GM18520 (cell line): ENCODE measurements around the gene TSKS.

ENCODE experiments used
- ATAC-seq: cut with Tn5 transposase; IDR thresholded peaks from one replicate; pipeline ENCODE4 v1.9.1; 2021; ENCODE audit not compliant: unreplicated experiment

TSKS gene

DNA sequence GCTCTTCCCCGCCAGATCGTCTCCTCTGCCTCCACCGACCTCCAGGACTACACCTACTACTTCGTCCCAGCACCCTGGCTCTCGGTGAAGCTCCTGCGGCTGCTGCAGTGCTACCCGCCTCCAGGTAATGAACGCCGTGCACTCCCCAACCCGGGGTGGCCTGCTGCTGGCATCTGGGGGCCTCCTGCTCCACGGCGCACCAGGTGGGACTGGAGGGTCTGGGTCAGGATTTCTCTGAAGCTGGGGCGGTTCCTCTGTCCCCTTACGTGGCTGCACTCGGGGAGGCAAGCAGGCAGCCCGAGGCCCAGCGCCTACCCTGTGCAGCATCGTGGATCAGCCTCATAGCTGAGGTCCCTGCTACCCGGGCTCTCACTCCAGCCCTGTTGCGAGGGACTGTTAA lies 32.5 kb upstream of the TSKS start:
- no peak for ATAC-seq

DNA sequence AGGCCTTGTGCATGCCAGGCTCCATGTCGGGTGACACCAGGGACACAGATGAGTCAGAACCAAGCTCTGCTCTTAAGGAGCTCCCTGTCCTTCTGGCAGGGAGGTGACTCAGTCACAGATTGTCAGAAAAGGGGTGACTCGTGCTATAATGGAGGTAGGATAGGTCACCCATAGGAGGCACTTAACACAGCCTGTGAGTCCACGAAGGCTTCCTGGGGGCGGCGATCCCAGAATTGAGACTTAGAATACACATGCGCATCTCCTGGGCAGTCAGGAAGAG lies 30.4 kb upstream of the TSKS start:
- no peak for ATAC-seq

DNA sequence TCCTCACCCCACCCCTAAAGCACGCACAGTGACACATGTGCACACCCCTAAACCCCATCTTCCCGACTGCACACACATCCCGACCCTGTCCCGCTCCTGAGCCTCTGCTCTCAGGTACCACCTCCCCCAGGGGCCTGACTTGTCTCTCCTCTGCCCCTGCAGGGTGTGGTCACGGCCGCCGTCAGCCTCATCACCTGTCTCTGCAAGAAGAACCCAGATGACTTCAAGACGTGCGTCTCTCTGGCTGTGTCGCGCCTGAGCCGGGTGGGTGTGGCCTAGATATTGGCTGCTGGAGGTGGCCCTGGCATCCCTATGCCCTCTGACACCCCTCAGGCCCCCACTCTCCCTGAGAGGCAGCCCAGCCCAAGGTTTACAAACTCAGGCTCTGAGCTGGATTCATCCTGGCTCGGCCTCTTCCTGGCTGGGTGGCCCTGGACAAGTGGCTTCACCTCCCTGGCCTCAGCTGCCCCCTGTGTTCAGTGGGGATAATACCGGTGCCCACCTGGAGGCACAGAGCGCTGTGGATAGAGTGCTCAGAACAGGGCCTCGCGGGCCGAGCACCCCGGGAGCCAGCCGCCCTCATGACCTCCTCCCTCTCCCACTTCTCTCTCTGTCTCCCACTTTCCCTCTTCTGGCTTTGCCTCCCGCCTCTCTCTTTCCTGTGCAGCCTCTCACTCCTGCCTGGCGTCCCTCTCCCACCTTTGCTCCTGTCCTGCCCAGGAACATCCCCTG lies 29.9 kb upstream of the TSKS start:
- ATAC-seq, result no peak

DNA sequence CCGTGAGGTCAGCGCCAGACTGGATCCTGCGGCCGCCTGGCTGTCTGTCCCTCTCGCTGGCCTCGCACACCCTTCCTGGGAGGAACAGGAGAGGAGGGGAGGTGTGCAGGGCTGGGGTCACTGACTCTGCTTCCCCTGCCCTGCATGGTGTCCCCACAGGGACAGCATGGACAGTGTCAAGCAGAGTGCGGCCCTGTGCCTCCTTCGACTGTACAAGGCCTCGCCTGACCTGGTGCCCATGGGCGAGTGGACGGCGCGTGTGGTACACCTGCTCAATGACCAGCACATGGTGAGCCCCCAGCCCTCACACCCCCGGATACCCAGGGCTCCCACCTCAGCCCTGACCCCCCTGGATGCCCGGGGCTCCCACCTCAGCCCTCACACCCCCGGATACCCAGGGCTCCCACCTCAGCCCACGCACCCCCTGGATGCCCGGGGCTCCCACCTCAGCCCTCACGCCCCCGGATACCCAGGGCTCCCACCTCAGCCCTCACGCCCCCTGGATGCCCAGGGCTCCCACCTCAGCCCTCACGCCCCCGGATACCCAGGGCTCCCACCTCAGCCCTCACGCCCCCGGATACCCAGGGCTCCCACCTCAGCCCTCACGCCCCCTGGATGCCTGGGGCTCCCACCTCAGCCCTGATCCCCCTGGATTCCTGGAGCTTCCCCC lies 28.8 kb upstream of the TSKS start:
- ATAC-seq, result no peak

DNA sequence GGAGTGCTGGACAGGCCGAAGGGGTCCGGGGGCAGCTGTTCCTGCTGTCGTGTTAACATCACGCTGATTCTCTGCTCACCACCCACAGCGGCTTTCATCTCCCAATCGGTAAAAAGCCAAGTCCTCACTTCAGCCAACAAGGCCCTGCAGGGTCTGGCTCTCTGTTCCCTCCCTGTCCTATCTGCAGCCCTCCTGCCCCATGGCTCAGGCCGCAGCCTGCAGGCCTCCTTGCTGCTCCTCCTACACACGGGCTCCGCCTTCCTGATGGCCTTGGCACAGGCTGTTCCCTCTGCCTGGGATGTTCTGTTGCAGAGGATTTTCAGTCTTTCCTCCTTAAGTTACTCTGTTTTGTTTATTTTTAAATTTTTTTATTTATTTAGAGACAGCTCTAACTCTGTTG lies 27.8 kb upstream of the TSKS start:
- no peak for ATAC-seq

DNA sequence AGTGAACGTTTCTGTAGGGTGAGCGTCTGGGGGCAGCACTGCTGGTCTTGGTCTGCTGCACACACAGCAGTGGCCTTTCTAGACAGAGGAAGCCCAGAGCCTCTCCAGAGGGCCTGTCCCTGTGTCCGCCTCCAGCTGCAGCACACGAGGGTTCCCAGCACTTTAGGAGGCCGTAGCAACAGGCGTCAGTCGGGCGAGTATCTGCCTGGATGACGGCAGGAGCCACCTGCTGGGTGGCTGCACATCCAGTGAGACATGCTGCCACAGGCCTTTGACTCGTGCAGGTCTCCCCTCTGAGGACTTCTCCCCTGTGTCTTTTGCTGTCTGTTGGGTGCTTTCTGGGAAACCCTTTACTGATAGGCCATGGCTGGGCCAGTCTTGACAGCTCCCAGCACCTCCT lies 25.8 kb upstream of the TSKS start:
- no peak for ATAC-seq

DNA sequence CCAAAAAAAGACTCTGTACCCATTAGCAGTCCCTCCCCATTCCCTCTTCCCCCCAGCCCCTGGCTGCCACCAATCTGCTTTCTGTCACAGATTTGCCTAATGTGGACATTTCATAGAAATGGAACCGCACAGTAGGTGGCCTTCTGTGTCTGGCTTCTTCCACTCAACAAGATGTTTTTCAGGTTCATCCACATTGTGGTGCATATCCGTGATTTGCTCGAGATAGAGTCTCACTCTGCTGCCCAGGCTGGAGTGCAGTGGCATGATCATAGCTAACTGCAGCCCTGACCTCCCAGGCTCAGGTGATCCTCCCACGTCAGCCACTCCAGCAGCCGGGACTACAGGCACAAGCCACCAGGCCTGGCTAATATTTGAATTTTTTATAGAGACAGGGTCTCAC lies 24.6 kb upstream of the TSKS start:
- no peak for ATAC-seq

DNA sequence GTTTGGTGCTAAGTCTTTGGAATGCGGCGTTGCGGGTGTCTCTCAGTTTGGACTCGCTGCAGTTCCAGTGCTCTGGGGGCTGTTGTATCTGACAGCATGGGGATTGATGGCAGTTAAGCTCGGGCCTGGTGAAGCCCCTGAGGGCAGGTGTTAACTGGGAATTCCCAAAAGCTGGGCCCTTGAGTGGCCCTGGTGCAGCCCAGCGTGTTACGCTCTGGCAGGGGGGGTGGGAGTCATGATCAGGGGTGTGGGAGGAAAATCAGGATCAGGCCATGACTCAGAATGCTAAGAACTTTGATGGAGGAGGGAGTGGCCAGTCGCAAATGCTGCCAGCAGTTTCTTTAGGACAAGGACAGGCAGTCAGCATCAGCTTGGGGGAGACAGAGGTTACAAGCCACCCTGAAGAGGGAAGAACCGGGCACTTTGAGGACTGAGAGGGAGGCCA lies 23.3 kb upstream of the TSKS start:
- ATAC-seq, result no peak

DNA sequence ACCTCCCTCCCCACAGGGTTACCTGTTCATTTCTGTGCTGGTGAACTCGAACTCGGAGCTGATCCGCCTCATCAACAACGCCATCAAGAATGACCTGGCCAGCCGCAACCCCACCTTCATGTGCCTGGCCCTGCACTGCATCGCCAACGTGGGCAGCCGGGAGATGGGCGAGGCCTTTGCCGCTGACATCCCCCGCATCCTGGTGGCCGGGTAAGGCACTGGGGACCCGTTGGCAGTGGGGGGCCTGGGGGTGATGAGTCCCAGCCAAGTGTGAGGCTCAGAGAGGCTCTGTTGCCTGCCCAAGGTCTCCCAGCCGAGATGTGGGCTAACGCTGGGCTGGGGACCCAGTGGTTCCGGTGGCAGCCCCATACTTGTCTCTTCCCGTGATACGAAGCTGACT lies 19.4 kb upstream of the TSKS start:
- ATAC-seq, result no peak

DNA sequence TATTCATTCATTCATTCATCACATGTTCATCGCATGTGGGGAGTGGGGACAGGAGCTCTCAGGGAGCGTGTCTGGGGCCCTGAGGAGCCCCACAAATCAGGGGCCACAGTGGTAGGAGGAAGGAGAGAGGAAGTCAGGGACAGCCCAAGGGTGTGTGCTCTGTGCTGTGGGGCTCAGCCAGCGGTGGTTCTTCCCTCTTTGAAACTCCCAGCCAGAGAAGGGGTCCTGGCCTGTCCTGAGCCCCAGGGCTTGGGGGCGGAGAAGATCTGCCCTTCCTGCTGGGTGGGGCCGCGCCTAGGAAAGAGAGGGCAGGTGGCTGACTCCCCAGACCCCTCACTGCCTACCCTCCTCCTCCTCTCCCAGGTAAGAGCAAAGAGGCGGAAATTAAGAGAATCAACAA lies 18.3 kb upstream of the TSKS start:
- no peak for ATAC-seq

DNA sequence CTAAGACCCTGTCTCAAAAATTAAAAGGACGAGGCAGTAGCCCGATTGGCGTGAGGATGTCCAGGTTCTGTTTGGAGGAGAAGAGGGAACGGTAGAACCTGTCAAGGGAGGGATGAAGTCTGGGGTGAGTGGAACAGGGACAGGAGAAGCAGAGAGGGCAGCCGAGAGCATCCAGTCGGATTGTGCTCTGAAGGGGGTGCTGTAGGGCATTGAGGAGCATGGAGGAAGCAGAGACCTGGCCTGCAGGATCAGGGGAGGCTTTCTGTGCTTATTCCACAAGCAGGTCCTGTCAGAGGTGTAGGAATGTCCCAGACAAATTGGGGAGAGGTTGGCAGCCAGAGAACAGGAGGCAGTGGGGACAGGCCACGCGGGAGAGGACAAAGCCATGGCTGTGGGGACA lies 17.8 kb upstream of the TSKS start:
- ATAC-seq, result no peak

DNA sequence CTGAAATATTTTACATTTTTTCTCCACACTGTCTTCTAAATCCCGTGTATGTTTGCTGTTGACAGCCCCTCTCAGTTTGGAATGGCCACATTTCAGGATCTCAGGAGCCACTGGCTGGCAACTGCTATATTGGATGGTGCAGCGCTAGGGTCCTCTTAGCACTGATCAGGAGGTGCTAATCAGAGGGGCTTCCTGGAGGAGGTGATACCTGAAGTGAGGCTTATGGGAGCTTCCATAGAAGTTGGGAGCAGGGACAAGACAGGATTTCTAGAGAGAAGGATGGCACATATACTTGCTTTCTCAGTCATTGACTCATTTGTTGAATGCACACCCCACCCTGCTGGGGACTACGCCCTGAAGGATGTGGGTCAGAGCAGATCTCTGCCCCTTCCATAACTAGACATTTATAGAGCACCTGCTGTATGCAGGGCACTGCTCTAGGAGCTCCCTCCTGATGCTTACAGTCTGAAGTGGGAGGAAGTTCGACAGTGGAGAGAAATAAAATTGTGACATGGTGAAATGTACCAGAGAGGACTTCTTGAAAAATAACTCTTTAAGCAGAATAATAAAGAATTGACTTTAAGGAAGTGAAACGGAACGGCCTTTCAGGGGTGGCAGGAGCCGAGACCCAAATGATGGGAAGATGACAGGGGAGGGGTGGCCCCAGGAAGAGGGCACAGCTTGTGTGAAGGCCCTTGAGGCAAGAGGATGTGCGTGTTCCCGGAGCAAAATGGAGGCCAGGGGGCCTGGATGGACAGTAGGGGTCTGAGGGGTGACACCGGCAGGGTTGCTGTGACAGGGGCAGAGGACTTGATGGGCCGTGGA lies 16.8 kb upstream of the TSKS start:
- ATAC-seq, result no peak

DNA sequence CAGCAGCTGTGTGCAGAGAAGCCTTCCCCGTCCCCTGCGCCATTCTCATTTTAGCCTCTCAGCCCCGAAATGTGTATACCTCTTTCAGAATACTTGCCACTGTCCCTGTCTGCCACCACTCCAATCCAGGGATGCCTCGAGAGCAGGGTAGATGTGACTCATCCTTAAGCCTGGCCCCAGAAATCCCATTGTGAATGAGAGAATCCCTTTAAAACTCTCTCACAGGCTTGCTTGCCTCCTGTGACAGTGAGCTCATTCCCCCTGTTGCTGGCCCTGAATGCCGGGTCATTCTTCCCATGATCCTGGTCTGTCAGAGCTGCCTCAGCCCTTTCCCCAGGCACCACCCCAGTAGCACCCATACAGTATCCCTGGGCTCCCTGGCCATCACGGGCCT lies 13.3 kb upstream of the TSKS start:
- no peak for ATAC-seq

DNA sequence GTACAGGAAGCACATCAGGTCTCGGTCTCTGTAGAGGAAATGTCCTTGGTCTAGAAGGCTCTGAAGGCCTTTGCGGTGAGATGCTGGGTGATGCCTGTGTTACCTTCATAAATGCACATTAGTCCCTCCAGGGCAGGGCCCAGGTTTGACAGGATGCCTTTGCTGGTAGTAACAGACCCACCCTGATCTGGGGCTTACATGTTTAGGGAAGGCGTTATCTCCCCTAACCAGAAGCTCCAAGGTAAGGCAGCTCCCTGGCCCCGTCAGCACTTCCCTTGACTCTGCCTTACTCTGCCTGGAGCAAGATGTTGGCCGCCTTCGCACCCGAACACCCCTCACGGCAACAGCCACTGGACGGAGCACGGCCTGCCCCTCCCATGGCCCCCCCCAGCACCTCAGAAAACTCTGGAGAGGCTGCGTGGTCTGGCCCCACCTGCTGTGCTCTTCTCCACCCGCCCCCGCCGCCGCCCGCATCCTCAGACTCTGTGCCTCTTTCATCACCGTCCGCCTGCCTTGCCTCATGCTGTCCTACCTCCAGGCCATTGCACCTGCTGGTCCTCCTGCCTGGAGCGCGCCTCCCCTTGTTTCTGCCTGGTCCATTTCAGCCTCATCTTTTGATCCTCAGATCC lies 12.8 kb upstream of the TSKS start:
- ATAC-seq, result no peak

DNA sequence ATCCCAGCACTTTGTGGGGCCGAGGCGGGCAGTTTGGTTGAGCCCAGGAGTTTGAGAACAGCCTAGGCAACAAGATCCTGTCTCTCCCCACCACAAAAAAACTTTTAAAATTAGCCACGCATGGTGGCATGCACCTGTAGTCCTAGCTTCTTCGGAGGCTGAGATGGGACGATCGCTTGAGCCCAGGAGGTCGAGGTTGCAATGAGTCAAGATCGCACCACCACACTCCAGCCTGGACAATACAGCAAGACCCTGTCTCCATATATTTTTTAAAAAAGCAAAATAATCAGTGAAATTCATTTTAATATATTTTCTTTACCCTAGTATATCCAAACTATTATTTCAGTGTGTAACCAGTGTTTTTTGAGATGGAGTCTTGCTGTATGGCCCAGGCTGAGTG lies 11.9 kb upstream of the TSKS start:
- ATAC-seq, result no peak

DNA sequence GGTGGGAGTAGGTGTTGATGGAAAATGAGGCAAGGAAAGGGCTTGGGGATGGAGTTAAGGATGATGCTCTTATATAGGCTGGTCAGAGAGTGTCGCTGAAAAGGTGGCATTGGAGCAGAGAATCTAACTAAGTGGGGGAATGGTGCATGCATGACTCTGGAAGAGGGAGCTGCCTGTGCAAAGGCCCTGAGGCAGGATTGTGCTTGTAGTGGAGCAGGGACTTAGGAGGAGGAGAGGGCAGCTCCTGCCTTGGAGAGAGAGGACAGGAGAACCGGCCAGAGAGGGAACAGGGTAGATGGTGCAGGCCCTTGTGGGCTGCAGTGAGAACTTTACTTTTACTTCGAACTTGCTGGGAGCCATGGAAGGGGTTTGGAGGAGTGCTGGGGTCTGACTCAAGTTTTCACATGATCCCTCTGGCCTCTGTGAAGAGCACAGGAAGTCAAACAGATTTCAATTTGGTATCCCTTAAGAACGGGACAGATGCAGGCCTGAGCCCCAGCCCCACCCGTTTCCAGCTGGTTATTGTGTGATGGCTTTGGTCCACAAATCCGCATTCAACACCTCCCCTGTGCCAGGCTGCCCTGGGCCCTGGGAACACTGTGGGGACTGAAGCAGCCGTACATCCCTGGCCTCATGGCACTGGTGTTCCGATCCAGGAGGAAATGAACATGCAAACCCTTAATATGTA lies 10.7 kb upstream of the TSKS start:
- ATAC-seq, result no peak

DNA sequence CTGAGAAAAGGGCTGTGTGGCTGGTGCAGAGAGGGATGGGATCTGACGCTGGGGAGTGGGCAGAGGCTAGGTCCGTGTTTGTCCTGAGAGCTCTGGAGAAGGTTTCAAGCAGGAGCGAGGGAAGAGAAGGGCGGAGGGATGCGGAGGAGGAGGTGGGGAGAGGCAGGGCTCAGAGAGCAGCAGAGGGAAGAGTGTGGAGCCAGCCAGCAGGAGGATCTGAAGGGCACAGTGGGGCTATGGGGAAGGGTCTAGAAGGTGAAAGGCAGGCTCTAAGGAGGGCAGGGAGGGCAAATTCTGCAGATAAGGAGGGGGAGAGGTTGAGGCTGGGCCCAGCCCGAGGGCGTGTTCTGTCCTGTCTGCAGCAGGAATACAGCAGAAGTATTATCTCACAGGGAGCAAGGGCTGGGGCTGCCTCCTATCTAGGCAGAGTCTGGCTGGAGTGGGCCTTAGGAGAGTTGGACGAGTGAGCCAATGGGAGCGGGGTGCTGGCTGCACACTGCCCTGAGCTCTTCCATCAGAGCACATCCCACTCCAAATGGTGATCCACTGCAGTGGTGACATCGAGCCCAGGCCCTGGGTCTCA lies 9.8 kb upstream of the TSKS start:
- ATAC-seq, result no peak

DNA sequence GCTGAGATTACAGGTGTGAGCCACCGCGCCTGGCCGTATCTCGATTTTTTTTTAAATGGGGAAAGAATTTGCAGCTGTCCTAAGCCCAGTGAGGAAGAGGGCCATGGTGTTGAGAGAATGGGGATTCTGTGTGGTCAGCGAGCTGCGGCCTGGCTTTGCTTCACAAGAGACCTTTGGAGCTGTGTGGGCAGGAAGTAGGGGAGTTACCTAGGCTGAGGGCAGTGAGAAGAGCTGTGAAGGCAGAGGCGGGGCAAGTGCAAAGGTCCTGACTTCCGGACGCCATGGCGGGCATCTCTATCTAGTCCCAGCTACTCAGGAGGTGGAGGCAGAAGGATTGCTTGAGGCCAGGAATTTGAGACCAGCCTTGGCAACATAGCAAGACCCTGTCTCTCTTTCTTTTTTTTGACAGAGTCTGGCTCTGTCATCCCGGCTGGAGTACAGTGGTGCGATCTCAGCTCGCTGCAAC lies 8.6 kb upstream of the TSKS start:
- no peak for ATAC-seq

DNA sequence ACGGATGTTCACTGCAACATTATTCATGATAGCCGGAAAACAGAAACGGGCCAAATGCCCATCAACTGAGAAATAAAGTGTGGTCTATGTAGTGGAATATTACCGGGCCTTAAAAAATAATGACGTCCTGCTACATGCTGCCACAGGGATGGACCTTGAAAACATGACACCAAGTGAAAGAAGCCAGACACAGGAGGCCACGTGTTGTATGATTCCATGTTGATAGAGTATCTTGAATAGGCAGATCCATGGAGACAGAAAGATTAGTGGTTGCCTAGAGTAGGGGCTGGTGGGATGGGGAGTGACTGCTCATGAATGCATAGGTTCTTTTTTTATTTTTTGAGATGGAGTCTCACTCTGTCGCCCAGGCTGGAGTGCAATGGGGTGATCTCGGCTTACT lies 7.4 kb upstream of the TSKS start:
- ATAC-seq, result no peak

DNA sequence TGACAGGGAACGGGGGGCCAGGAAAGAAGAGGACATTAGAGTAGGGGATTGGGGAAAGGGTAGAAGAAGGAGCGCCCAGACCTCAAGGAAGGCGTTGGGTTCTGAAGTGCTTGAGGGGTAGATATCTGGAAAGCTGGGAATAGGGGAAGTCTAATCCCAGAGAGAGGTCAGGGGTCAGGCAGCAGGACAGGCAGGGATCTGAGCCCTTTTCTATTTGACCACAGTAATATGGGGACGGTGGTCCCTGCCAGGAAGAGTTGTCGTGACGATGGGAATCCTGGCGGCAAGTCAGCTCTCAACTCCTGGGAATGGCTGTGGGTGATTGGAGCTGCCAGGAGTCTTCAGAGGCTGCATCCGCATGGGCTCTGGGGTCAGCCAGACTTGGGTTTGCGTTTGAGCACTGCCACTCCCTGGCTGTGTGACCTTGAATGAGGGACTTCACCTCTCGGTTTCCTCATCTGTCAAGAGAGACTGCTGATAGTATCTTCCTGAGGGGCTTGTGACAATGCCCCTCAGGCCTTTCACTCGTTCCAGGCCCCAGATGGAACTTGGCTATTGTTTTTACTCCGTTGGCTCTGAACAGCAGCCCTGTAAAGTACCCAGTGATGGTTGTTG lies 5.0 kb upstream of the TSKS start:
- no peak for ATAC-seq
